ENCODE results near the gene NUCKS1. TPM values are rescaled to one million over a fixed set of nuclear protein-coding genes. Genes with fewer than 3 reads are reported as not detected.

NUCKS1 gene
- total RNA-seq, 1 experiment from 2014 or later: 427 TPM

DNA sequence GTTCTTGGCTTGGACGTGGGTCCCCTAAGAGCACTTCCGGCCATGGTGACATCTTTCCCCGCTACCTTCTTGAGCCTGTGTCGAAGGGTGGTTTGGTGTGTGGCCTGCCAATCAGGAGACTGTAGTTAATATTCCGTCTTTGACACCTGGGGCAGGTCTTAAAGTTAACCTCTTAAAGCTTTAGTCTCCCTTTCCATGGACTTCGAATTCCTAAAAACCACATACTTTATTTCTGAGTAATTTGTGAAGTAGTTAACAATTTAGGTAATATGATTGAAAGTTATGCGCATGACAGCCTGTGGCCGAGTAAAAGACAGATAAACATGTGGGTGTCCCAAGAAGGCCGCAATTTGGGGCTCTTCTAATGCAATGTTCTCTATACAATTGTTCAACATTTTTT is 35.5 kb upstream of the NUCKS1 start:
- no peak overlapping the region for H4K91ac ChIP-seq (ENCODE audit: insufficient read length, low read depth, low read length)
- H3T11ph ChIP-seq (ENCODE audit: low read length): no peak overlapping the region
- TF ChIP-seq, protein P1, sequence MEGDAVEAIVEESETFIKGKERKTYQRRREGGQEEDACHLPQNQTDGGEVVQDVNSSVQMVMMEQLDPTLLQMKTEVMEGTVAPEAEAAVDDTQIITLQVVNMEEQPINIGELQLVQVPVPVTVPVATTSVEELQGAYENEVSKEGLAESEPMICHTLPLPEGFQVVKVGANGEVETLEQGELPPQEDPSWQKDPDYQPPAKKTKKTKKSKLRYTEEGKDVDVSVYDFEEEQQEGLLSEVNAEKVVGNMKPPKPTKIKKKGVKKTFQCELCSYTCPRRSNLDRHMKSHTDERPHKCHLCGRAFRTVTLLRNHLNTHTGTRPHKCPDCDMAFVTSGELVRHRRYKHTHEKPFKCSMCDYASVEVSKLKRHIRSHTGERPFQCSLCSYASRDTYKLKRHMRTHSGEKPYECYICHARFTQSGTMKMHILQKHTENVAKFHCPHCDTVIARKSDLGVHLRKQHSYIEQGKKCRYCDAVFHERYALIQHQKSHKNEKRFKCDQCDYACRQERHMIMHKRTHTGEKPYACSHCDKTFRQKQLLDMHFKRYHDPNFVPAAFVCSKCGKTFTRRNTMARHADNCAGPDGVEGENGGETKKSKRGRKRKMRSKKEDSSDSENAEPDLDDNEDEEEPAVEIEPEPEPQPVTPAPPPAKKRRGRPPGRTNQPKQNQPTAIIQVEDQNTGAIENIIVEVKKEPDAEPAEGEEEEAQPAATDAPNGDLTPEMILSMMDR (conservative IDR thresholded peaks at IDR 0.05): no peak
- H2AK5ac ChIP-seq (ENCODE audit: insufficient read length, low read length): no peak overlapping the region
- Mint-ChIP-seq H3K4me3 (no peak overlapping the region), H3K9me3 (no peaks in the 10 kb centered on the region), H3K27ac (no peak overlapping the region), H3K36me3 (ENCODE audit: insufficient read depth in 1 of 3, low read depth in 3 of 3) (peaks cover 3 to 12% (median 8%) of the 10 kb centered on the region in 3 experiments; a peak in 5 of 7 replicates), H3K4me1 (no peaks in the 10 kb centered on the region), H3K27me3 (ENCODE audit: low read depth) (no peaks in the 10 kb centered on the region; the same call in 1 of the 2 replicates)
- no peak for DNase-seq
- no peak overlapping the region for H3K14ac ChIP-seq (ENCODE audit: insufficient read depth, low read length)
- no peak overlapping the region for H3K56ac ChIP-seq (ENCODE audit: insufficient read length, low read depth, low read length)
- no peak overlapping the region for H2AFZ ChIP-seq (ENCODE audit: low read length)
- H4K5ac ChIP-seq (ENCODE audit: insufficient read length, low read depth, low read length): no peak overlapping the region
- H3K9ac ChIP-seq (ENCODE audit: extremely low read depth, insufficient read length, low read length): no peak overlapping the region
- H2BK15ac ChIP-seq (ENCODE audit: low read depth, low read length): no peak overlapping the region
- H3K9me3 ChIP-seq (ENCODE audit: control insufficient read depth, low read depth, low read length): no peaks in the 10 kb centered on the region
- H2BK5ac ChIP-seq (ENCODE audit: insufficient read length, low read length): no peak overlapping the region
- H4K20me1 ChIP-seq (ENCODE audit: control insufficient read depth, insufficient read depth, insufficient read length): no peaks in the 10 kb centered on the region
- H3K4ac ChIP-seq (ENCODE audit: low read depth, low read length): no peak overlapping the region
- no peaks in the 10 kb centered on the region for H3K79me2 ChIP-seq (ENCODE audit: insufficient read depth, low read length)
- H3K18ac ChIP-seq (ENCODE audit: insufficient read length, low read depth, low read length): no peak overlapping the region
- H4K8ac ChIP-seq (replicated peaks; ENCODE audit: insufficient read length, low read depth, low read length): no peak overlapping the region
- H3K27ac ChIP-seq (ENCODE audit: insufficient read length, low read depth, low read length): no peak overlapping the region
- no peak overlapping the region for H2BK20ac ChIP-seq (ENCODE audit: low read depth, low read length, poor library complexity, severe bottlenecking)
- H3K23ac ChIP-seq (ENCODE audit: insufficient read length, low read depth, low read length): no peak overlapping the region
- H3K23me2 ChIP-seq (ENCODE audit: insufficient read length, low read depth, low read length, poor library complexity, severe bottlenecking): no peaks in the 10 kb centered on the region
- H2BK12ac ChIP-seq (ENCODE audit: insufficient read length, low read depth, low read length): no peak overlapping the region
- WGBS (ENCODE audit: extremely low coverage, insufficient read length, low lambda C conversion rate): no CpG with 5 or more reads among the region's 9 CpGs
- H3K79me1 ChIP-seq (ENCODE audit: insufficient read depth, low read depth, low read length, poor library complexity, severe bottlenecking): no peaks in the 10 kb centered on the region
- H2BK120ac ChIP-seq (ENCODE audit: low read depth, low read length, poor library complexity, severe bottlenecking): no peak overlapping the region
- no peak overlapping the region for H3K4me2 ChIP-seq (ENCODE audit: insufficient read depth, insufficient read length, low read length)
- H3K27me3 ChIP-seq (ENCODE audit: insufficient read depth, low read length): no peaks in the 10 kb centered on the region
- no peaks in the 10 kb centered on the region for H3K4me1 ChIP-seq (ENCODE audit: insufficient read depth, low read length)

All from H9 (cell line).